SHP77 treated with DMSO at 0.1 percent for 48 hours (cell line): Measurements from ENCODE around the gene PSMA7.
A peak's percentile ranks its signal among the peaks of the same experiment; 100 is the strongest.
"Not testable (repeated sequence)": the region's sequence is repeated elsewhere in the genome, so short reads cannot be mapped to it uniquely, and the experiment has no call there.

ENCODE experiments used
- DNase-seq: peaks from one replicate; lab custom pipeline; 2025; lab: John Stamatoyannopoulos, UW

Gene PSMA7

GRCh38 chr20:62119115-62119514, 24.1 kb downstream of the PSMA7 start:
- DNase-seq, result no peak

DNA sequence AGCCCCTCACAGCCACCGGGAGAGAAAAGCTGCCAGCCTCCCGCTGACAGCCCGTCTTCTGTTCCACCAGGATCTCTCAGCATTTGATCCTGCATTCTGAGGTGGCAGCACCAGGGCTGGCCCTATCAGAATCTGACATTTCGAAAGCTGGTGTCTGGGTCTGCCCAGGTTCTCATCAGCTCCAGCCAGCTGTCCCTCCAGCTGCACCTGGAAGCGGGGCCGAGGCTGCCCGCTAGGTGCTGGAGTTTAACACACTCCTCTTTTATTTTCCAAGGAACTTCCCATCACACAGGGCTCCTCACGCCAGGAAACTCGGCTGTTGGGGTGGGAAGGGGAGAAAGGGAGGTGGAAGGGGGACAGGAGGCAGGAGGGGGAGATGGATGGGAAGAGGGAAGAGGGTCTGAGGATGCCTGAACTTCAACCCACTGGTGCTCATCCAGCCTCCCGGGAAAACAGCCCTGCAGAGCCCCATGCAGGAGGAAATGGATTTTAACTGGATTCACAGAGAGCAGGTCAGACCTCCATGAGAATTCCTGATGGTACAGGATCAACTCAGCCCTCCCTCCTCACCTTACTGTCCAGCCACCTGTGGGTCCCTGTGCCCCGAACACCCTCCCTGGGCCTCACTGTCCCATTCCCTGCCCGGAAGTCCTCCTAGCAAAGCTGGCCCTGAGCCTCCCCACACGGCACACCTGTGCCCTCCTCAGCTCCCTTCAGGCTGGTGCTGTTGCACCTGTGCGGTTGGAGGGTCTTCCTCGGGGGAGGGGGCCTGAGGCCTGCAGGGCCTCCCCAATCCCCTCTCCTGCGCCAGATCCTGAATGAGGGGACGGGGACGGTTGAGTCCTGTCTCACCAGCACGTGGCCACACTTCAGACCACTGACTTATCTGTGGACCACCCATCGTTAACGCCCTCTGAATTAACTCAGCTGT, 24.8 kb downstream of the PSMA7 start:
- DNase-seq, result peak; percentile 21

- DNase-seq, result no peak
These were observed 25.5 kb downstream of the PSMA7 start for GRCh38 chr20:62117658-62118057.

GRCh38 chr20:62117362-62117646, 25.9 kb downstream of the PSMA7 start:
- DNase-seq, result no peak

DNA sequence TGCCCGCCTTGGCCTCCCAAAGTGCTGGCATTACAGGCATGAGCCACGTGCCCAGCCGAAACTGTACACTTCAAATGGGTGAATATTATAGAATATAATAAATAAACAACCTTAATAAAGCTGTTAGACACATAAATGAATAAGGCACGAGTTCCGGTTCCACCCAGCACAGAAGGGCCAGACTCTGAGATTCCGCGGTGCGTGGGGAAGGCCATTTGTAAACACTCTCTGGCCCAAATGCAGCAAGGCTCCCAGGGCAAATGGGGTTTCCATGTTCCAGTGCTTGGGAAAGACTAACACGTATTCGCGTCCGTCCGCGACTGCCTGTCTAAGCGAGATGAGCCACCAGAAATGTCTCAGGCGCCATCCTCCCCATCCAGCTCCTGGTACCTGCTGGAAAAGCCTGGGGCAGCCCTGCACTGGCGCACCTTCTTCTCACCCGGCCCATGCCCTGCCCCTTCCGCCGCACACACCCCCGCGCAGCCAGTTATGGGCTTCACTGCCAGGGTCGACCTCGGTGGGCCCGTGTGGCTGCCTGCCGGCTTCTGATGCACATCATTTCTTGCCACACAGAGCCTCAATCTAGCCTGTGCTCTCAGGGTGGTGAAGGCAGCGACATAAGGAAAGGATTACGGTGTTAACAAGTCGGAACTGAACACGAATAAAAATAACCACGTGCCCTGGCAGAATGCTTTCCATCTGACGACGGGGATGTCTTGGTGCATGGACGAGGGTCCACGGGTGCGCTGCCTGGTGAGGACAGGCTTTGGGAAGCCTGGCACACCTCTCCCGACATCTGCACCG, 26.4 kb downstream of the PSMA7 start:
- DNase-seq, result no peak

- not testable (repeated sequence) for DNase-seq
These were observed 27.3 kb downstream of the PSMA7 start for GRCh38 chr20:62115800-62116407.

DNA sequence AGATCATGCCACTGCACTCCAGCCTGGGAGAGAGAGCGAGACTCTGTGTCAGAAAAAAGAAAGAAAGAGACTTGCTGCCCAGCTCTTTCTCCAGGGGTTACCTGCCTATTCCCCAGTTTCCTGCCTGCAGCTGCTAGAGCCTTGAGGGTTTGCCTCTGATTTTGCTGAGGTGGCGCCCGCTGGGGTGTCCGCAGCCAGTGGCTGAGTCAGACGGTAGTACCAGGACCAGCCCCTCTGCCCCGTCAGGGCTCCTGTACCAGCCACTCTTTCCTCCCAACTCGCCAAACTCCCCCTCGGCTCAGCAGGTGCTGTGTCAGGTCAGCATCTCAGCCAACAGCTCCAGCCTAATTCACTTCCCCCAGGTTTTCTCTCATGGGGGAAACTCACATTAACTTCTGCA, 28.3 kb downstream of the PSMA7 start:
- no peak for DNase-seq

- DNase-seq, result no peak
These were observed 30.8 kb downstream of the PSMA7 start for GRCh38 chr20:62112368-62112767.

DNA sequence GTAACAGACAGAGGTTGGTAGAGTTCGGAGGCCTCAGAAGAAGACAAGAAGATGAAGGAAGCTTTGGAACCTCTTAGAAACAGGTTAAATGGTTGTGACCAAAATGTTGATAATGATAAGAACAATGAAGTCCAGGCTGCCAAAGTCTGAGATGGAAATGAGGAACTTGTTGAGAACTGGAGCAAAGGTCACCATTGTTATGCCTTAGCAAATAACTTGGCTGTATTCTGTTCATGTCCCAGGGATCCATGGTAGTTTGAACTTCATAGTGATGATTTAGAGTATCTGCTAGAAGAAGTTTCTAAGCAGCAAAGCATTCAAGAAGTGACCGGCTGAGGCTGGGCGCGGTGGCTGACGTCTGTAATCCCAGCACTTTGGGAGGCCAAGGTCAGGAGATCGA, 32.0 kb downstream of the PSMA7 start:
- no peak for DNase-seq

DNA sequence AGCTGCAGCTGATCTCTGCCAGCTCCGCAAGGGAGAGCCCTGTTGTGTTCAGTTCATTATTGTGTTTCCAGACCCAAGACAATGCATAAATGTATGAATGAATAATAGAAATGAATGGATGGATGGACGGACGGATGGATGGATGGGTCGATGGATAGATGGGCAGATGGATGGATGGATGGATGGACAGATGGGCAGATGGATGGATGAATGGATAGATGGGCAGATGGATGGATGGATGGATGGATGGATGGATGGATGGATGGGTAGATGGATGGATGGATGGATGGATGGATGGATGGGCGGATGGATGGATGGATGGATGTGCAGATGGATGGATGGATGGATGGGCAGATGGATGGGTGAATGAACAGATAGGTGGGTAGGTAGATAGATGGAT, 37.6 kb downstream of the PSMA7 start:
- no peak for DNase-seq

GRCh38 chr20:62104791-62105345, 38.3 kb downstream of the PSMA7 start:
- no peak for DNase-seq

- DNase-seq, result no peak
These were observed 38.9 kb downstream of the PSMA7 start for GRCh38 chr20:62104234-62104789.

GRCh38 chr20:62103508-62104233, 39.5 kb downstream of the PSMA7 start:
- DNase-seq, result no peak

DNA sequence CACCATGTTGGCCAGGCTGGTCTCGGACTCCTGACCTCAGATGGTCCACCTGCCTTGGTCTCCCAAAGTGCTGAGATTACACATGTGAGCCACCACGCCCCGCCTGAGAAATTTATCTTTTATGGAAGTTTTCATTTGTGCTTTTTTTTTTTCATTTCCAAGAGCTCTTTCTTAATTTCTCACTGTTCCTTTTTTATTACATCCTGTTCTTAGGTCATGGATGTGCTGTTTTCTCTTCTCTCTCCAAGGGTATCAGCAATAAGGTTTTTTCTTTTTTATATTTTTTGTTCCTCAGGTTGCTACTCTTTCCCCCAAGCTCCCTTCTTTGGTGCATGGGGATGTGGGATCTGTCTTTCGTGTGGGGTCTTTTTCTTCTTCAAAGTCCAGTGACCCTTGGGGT, 42.1 kb downstream of the PSMA7 start:
- no peak for DNase-seq

DNA sequence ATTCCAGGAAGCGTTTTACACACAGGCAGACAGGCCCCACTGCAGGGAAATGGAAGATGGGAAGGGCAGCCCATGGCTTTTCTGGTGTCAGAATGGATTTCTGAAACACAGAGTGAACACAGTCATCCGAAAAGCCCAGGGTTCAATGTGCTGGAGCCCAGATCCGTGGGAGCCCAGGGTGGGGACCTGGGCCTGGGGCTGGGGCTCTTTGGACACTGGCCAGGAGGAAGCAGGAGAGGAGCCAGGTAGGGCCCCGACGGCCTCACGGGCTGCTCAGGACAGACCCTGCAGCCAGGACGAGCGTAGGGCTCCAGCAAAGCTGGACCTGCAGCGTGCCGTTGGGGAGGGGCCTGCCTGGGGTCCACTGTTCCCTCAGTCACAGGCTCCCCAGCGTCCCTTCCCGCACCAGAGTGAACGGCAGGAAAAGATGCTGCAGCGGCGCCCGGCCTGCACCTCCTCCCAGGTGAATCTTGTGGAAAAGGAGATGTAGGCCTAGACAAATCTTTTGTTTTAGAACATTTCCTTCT, 45.2 kb downstream of the PSMA7 start:
- no peak for DNase-seq

GRCh38 chr20:62096421-62097380, 46.5 kb downstream of the PSMA7 start:
- no peak for DNase-seq

GRCh38 chr20:62089393-62089792, 53.8 kb downstream of the PSMA7 start:
- no peak for DNase-seq

- DNase-seq, result no peak
These were observed 54.7 kb downstream of the PSMA7 start for GRCh38 chr20:62088258-62089127.

DNA sequence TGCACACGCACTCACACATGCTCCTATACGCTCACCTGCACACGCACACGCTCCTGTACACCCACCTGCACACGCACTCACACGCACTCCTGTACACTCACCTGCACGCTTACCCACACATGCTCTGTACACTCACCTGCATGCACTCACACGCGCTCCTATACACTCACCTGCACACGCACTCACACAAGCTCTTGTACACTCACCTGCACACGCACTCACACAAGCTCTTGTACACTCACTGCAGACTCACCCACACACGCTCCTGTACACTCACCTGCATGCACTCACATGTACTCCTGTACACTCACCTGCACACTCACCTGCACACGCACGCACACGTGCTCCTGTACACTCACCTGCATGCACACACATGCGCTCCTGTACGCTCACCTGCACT, 55.6 kb downstream of the PSMA7 start:
- no peak for DNase-seq
